Measurements from ENCODE around the gene CCNK.

The CCNK gene

DNA sequence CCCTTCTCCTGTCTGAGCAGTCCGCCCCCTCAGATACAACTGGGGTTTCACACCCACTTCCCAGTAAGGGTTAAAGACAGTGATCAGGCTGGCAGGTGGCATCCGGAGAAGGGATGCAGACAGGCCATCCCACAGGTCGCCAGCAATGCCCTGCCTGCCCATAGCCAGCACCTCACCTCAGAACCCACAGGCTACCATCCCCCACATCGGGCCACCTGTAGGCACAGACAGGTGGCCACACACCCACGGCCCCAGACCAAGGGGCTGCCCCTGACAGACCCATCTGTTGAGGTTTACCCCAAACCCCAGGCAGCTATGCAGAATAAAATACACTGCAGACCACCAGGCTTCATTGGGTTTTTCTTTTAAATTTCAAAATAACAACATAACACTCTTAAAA is 57.5 kb downstream of the CCNK start:
- DNase-seq, result no peak

DNA sequence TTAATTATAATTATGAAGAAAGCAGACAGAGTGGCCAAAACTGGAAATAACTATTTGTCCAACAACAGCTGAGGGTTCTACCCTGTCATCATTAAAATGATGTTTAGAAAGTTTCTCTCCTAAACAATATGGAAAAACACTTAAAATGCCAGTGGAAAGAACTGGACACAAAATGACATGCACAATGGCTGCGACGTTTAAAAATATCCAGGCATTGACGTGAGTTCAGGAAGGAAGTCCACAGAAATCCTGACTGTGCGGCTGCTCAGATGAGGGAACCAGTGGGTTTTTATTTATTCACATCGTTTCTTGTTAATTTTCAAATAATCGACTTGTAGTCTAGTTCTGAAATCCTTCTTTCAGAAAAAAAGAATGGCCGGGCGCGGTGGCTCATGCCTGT is 58.3 kb downstream of the CCNK start:
- no peak for DNase-seq

DNA sequence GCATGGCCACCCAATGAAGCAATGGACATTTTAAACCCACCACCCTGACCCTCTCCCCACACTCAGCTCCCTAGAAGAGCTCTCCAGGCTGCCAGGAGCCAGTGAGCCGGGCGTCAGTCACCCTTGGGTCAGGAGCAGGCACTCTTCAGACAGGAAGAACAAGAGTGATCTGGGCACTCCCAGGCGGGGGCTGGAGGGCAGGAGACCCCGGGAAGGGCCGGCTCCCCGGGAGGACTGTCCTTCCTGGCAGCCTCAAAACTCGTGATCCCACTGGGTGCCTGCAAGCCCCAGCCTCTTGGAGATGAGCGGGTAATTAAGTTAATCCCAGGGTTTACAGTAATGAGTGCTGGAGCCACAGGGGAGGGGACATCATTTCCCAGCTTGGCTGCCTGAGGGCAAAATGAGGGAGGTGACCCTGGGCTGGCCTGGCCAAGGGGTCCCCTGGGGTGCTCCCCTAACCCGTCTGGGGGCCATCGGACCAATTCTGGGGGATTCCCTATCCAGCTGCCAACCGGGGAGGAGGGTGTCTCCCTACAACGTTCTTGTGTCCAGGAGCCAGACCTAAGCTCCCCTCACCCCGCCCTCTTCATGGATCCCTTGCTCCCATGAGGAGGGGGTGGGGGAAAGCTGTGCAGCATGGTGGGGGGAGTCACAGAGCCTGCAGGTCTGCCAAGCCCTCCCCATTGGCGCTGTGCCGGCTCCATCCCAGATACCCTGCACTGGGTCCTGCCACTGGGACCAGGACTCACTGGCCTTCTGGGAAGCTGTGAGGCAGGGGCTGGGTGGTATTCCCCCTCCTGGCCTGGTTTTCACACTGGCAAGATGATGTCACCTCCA is 59.2 kb downstream of the CCNK start:
- DNase-seq, result no peak

DNA sequence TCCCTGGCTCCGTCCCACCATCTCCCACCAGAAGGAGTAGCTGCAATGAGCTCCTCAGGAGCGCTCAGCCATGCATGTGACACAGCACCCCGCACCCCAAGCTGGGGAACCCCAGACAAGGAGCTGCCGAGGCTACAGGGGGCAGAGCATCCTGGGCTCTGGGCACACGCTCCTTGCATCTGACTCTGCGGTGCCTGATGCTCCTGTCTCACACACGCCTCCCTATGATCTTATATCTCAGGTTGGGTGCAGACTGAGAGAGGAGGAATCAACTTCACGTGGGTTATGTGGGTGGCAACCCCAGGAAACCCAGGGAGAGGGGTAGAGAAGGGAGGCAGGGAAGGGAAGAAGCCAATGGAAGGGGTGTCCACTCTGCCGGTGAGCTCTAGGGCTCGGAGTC is 60.0 kb downstream of the CCNK start:
- no peak for DNase-seq

DNA sequence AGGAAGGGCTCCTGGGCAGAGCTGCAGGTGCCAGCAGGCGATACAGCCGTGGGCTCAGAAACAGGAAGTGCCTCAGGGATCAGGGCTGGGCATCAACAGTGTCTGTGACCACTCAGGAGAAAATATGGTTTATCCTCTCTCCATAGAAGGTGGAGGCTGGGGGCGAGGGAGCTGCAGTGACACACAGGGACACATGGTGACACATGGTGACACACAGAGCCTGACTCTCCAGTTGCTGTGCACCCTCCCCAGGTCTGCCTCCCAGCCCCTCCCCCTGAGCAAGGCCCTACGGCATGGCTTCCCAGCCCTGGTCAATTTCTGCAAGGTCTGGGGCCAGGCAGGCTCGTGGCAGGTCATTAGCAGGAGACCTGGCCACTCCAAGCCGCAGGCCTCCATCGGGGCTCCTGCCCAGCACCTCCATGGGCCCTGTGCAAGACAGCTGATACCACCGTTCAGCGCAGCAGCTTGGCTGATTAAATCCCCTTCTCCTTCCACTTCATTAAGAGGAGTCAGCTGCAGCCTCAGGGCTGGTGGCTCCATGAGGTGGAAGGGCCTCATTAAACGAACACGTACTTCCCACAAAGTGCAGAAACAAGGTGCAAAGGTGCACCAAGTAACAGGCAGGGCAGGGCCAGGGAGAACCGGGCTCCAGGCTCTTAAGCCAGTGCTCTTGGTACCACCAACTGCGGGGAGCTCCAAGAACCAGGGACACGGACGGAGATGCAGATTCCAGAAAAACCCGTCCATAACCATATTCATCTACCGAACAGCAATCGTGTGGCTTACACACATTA is 60.7 kb downstream of the CCNK start:
- DNase-seq, result no peak

DNA sequence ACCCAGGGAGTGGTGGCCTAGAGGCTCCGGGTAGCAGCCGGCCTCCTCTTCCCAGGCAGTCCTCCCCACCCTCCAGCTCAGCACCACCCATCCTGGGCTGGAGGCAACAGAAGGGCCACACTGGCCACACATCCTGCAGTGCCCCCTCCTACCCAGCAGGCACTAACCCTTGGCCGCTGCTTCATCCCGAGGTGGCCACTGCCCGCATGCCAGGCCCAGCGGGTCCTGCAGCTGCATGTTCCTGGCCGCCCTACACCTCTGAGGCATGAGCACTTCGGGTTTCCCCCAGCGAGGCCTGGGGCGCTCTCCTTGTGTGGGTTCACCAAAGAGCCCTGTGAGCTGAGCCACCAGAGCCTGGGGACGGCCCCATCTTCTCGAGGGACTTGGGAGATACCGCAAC is 61.4 kb downstream of the CCNK start:
- DNase-seq, result no peak

DNA sequence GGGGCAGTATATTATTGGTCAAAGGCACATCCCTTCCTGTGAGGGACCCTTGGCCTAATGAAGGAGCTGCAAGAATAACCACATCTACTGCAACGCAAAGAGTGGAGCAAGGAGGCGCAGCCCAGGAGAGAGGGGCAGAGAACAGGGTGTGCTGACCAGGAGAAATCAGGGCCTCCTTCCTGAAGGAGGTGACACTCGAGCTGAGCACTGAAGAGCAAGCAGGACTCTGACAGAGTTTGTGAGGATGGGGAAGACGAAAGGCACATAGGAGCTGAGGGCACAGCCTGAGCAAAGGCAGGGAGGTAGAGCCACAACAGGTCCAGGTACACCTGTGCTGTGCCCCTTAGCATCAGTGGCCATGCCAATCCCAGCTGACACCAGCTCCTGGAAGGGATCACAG is 62.2 kb downstream of the CCNK start:
- DNase-seq, result no peak

DNA sequence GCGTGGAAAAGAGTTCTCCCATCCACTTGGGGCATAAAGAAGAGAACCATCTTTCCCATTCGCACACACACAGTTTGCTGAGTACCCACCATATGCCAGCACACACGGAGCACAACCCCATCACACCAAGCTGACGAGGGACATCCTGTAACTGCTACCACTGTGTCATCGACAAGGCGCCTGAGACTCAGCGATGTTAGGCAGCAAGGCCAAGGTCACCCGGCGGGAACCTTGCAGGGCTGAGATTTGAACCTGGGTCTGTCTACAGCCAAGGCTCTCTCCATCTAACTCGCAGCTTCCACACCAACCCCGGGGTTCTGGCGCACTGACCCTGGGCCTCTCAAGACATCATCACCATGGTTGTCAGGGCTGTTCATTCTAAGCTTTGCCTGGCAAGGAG is 62.8 kb downstream of the CCNK start:
- DNase-seq, result no peak

DNA sequence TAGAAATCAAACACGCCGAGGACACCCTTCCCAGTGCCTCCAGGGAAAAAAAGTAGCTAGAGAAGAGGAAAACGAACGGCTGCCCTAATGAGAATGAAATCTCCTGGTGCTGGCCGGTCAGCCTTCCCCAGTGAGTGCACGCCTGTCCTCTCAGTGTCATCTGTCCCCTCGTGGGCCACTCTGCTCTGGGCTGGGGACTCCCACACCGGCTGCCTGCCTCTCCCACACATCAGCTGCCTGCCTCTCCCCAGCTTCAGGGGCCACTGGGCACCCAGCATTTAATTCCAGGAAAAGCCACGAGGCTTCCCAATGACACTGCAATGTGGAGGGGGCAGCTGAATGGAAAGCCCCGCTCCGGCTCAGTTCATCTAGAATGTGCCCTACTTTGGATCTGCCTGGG is 63.8 kb downstream of the CCNK start:
- DNase-seq, result no peak

DNA sequence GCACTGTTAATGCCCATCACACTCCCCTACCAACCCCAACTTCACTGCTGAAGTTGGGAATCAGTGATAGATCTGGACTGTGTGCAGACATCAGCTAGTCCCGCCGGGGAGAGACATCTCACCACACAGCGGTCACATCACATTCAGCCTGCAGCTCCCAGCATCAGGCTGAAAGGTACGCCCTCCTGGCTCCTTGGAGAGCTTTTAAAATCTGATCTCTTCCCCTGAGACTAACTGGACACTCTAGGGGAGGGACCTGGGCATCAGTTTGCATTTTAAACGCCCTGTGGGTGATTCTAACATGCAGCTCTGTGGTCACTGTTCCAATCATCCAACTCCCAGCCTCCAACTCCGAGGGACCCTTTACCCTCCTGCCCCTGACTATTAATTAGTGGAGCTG is 64.4 kb downstream of the CCNK start:
- DNase-seq, result no peak

DNA sequence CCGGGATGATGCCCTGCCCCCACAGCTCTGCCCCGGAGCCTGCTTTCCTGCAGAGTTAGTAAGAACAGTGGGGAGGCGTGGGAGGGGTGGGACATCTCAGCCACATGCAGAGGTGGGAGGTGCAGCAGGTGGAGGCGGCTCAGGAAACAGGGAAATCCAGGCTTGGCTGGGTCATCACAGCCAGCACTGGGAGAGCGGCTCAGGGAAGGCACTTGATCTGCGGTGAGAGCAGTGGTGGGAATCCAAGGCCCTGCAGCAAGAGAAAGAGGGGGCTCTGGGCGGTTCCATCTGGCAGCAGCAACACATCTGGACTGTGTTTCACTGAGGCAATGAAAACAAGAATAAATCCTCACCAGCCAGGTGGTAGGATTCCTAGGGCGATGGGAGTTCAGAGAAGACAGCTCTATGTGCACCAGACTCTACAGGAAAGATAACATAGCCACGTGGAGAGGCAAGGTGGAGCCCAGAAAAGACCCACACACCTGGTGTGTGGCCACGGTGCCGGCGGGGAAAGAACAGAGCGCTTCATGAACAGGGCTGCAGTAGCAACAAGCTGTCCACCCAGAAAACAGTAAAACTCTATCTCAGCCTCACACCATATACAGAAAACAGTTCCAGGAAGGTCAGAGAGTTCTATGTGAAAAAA is 65.1 kb downstream of the CCNK start:
- no peak for DNase-seq

DNA sequence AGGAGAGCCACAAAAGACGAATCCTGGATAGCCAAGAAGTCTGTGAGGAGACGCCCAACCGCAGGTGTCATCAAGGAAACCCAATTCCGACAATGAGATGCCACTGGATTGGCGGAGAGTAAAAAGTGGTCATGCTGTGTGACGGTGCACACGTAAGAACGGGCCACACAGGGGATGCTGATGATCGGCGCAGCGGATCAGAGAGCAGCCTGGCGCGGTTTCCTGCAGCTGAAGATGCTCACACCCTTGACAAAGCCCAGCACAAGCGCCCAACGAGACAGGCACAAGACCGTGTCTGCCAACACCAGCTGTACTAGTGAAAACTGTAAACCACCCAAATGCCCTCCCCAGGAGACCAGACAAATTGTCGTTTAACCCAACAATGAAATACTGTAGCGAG is 67.0 kb downstream of the CCNK start:
- no peak for DNase-seq

DNA sequence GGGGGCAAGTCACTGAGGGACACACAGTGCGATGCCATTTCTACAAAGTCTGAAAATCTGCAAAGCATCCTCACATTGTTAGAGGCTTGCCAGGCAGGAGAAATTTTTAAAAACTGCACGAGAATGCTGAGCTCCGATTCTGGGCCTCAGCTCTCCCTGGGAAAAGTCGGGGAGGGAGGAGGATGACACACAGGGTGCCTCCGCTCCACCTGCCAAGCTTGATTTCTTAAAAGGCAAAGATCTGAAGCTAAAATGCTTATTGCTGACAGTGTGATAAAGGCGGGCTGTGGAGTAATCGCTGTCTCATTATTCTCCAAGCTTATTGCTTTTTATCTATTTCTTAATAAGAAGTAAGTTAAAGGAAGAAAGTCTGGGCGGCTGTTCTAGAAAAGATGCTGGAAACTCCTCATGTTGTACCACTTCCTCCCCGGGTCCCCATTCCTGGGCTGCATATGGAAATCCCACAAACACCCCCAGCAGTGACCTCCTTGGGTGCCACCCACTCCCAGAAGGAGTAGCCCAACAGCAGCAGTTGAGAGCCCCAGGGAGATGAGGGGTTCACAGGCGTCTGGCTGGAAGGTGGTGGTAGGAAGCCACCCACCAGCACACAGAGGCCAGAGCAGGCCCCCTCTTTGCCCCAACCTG is 67.8 kb downstream of the CCNK start:
- DNase-seq, result no peak

DNA sequence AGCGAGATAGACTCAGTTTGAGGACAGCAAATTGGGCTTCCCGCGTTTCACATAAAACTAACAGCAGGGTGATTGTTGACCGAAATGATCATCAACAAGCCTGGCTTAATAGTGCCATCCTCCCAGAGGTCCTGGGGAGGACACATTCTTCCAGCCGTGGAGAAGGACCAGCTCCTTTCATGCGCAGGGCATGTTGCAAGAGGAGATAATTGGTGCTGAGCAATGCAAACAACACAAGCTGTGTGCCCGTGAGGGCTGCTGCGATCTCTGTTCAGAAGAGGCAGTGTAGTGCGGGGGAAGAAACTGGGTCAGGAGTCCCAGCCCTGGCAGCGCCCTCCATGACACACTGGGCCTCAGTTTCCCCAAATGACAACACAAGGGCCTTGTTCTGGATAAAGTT is 68.5 kb downstream of the CCNK start:
- DNase-seq, result no peak

DNA sequence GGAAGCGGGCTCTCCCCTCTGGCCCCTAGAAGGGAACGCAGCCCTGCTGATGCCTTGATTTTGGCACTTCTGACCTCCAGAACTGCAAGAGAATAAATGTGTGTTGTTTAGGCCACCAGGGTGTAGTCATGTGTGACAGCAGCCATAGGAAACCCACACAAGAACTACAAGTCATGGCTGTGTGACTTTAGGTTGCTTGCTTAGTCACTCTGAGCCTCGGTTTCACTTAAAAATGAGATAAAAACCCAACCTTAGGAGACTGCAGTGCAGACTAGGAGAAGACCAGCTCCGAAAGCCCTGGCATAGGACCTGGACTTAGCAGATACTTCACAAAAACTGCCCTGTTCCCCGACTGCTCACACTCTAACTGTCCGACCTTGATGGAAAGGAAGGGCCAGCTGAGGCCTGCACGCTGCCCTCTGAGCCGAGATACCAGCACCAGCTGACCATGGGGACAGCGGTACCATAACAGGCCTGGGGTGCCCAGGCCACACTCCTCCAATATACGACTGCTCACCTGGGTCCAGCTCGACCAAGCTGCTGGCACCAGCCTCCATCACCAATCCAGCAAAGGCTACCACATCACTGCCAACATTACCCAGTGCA is 69.3 kb downstream of the CCNK start:
- no peak for DNase-seq

DNA sequence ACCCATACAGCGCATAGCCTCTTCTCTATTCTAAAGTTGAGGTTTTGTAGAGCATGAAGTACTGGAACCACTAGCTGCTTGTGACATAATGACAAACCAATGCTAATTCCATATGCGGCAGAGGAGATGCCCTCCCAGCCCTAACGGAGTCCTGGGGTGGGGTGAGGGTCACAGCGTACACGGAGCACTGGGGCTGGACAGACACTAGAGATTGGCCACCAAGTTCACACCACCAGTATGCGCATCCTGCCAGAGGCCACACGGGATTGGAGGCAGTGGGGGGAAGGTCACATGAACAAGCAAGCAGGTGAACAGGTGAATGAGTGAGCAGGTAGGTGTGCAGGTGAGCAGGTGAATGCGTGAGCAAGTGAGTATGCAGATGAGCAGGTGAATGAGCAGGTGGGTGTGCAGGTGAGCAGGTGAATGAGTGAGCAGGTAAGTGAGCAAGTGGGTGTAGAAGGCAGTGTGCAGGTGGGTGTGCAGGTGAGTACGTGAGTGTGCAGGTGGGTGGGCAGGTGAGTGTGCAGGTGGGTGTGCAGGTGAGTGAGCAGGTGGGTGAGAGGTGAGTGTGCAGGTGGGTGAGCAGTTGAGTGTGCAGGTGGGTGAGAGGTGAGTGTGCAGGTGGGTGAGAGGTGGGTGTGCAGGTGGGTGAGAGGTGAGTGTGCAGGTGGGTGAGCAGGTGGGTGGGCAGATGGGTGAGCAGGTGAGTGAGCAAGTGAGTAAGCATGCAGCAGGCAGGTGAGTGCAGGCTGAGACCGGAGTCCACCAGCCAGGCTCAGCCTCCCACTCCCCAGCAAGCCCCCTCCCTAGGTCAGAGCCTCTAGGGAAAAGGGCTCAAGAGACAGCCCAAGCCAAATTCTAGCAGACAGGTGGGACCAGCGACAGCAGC is 70.1 kb downstream of the CCNK start:
- DNase-seq, result no peak

DNA sequence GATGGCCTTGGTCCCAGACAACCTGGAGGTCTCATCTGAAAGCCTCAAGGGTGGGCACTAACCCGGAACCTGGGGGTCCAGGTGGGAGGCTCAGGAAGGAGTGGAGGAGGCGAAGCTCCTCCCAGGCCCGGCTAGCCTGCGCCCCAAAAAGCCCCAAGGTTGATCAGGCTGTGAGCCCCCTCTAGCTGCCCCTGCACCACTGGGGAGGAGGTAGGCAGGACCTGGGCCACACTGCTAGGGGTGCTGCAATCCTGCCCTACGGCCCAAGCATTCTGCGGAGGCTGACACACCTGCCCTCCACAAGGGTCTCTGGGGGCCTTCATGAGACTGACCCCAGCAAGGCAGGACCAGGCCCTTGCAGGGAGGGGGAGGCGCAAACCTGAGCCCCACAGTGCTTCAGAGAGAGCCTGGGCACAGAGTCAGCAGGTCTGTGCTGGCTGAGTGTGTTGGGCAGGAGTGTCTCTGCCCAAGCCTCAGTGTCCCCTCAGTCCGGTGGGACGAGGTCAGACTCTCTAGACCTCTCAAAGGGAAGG is 70.9 kb downstream of the CCNK start:
- no peak for DNase-seq

DNA sequence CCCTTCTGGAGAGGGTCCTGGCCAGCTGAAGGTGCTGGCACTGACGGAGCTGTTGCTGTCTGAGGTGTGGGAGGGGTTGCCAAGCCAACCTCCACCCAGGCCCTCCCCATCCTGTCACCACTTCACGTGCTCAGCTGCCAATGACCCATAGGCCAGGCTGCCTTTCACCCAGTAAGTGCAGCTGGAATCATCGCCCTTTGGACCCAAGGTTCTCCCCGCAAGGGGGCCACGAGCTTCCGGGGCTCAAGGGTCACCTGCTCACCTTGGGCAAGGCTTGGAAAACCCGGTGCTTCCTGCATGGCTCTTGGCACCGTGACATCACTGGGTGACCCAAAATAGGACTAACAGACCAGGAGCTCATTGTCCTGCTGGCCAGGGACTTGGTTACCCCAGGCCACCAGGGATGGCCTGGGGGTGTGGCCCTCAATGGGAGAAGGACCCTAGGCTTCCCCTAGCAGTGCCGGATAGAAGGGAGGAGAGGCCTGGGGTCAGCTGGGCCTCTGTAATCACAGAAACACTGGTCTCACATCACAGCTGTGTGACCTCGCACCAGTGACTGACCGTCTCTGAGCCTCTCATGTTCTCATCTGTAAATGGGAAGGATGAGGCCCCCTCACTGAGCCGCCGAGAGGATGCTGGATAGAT is 71.5 kb downstream of the CCNK start:
- DNase-seq, result no peak

DNA sequence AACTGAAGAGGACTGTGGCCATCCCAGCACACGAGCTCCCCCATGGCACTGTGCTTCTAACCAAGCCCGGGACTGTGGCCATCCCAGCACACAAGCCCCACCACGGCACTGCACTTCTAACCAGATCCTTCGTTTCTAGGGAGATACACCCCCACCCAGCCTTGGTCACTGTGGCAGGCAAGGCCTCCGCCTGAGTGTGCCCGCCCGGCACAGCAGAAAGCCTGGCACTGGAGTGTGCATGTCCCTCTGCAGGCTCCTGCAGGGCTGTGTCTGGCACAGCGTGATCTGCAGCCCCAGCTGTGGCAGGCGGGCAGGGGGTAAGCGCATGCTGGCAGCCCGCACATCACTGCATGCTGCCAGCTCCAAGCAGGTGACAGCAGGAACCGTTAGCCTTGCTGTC is 73.0 kb downstream of the CCNK start:
- DNase-seq, result no peak

DNA sequence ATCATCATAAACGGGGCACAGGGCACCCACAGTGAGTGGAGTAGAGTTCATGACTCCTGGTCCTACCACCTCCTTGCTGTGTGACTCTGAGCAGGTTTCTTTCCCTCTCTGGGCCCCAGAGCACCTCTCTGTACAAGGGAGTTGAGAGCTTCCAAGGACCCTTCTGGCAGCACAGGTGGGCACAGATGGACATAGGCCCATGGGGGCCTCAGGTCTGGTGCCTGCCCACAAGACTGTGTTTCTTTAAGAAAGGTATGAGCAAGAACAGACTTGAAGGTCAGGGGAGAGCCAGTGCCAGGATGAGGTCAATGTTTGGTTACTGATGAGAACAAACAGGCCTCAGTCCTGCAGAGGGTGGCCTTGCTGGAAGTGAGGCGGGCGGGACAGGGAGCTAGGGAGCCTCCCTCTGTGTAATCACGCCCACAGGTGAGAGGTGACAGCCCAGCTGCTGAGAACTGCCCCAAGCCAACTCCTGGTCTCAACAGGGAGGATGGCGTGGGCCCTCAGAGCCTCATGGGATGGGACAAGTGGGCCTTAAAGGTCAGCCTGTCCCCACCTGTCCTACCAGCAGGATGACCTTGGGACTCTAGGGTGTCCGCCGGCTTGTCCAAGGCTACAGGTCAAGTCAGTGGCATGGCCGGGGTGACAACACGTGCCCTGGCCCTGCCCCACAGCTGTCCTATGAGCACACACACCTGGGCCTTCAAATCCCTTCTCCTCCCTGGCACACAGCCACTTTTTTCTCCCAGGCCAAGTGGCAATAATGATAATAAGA is 73.7 kb downstream of the CCNK start:
- DNase-seq, result no peak
